Activated CD4-positive, alpha-beta T cell treated with anti-CD3 and anti-CD28 coated beads, Interleukin-2, Interleukin-4, amounts not matched to agents 100 ng/mL and 50 ng/mL, durations not matched to agents 16 hours and 8 hours (primary cell): ENCODE results near the gene ELMO1.
"Not testable (repeated sequence)": the region's sequence is repeated elsewhere in the genome, so short reads cannot be mapped to it uniquely, and the experiment has no call there.

ENCODE experiments used
- DNase-seq: peaks from one replicate; pipeline ENCODE4 v3.0.0-alpha.2; 2020; ENCODE audit warnings: low spot score

ELMO1 gene

GRCh38 chr7:37013771-37014170 is 434.9 kb downstream of the ELMO1 start:
- DNase-seq: no peak

- DNase-seq: no peak
Observed at GRCh38 chr7:37011151-37011890, 437.3 kb downstream of the ELMO1 start.

- no peak for DNase-seq
Observed at GRCh38 chr7:37009125-37009675, 439.5 kb downstream of the ELMO1 start.

- DNase-seq: no peak
Observed at GRCh38 chr7:37007691-37008090, 441.0 kb downstream of the ELMO1 start.

GRCh38 chr7:37007268-37007667 is 441.4 kb downstream of the ELMO1 start:
- no peak for DNase-seq

- no peak for DNase-seq
Observed at GRCh38 chr7:37006764-37007163, 441.9 kb downstream of the ELMO1 start.

- no peak for DNase-seq
Observed at GRCh38 chr7:37000511-37000910, 448.2 kb downstream of the ELMO1 start.

- DNase-seq: no peak
Observed at GRCh38 chr7:36999626-37000485, 448.8 kb downstream of the ELMO1 start.

GRCh38 chr7:36995776-36996175 is 452.9 kb downstream of the ELMO1 start:
- DNase-seq: no peak

- no peak for DNase-seq
Observed at GRCh38 chr7:36994456-36995112, 454.1 kb downstream of the ELMO1 start.

- DNase-seq: peak; percentile 60
Observed at GRCh38 chr7:36986948-36987724, 461.5 kb downstream of the ELMO1 start.

- no peak for DNase-seq
Observed at GRCh38 chr7:36986511-36986933, 462.1 kb downstream of the ELMO1 start.

- DNase-seq: no peak
Observed at GRCh38 chr7:36985866-36986400, 462.7 kb downstream of the ELMO1 start.

- DNase-seq: no peak
Observed at GRCh38 chr7:36985316-36985715, 463.3 kb downstream of the ELMO1 start.

- no peak for DNase-seq
Observed at GRCh38 chr7:36984710-36985312, 463.9 kb downstream of the ELMO1 start.

GRCh38 chr7:36984041-36984521 is 464.6 kb downstream of the ELMO1 start:
- no peak for DNase-seq

- no peak for DNase-seq
Observed at GRCh38 chr7:36982766-36983165, 465.9 kb downstream of the ELMO1 start.

- DNase-seq: no peak
Observed at GRCh38 chr7:36979810-36980248, 468.8 kb downstream of the ELMO1 start.

- DNase-seq: no peak
Observed at GRCh38 chr7:36978461-36978860, 470.2 kb downstream of the ELMO1 start.

- no peak for DNase-seq
Observed at GRCh38 chr7:36977878-36978277, 470.8 kb downstream of the ELMO1 start.

- DNase-seq: not testable (repeated sequence)
Observed at GRCh38 chr7:36973534-36973933, 475.1 kb downstream of the ELMO1 start.
